Neural cell (in vitro differentiated cells): ENCODE measurements around the gene CSH2.
"Not testable (repeated sequence)": the region's sequence is repeated elsewhere in the genome, so short reads cannot be mapped to it uniquely, and the experiment has no call there.

ENCODE experiments used
- CTCF ChIP-seq: fragments of 450-650 bp; IDR thresholded peaks from 2 replicates; pipeline ENCODE4 v1.5.1; 2014; ENCODE audit warnings: antibody characterized with exemption, mild to moderate bottlenecking, moderate library complexity; ENCODE audit not compliant: poor library complexity, severe bottlenecking
- EZH2 ChIP-seq: fragments of 200-600, 300-800 bp; shearing (Covaris generic), sonication (generic); IDR thresholded peaks from 2 replicates; pipeline ENCODE4 v1.6.1; 2014; ENCODE audit warnings: antibody characterized with exemption, low read length, borderline replicate concordance, mild to moderate bottlenecking; ENCODE audit not compliant: insufficient read depth, poor library complexity, severe bottlenecking
- MXI1 ChIP-seq: fragments of 450-650 bp; conservative IDR thresholded peaks from 2 replicates; pipeline ENCODE4 v1.6.1; 2014; ENCODE audit warnings: antibody characterized with exemption, mild to moderate bottlenecking; ENCODE audit not compliant: poor library complexity, severe bottlenecking
- POLR2AphosphoS5 ChIP-seq: IDR thresholded peaks from 2 replicates; pipeline ENCODE4 v1.6.1; 2012
- RAD21 ChIP-seq: fragments of 450-650 bp; conservative IDR thresholded peaks from 2 replicates; pipeline ENCODE4 v1.6.1; 2014; ENCODE audit warnings: antibody characterized with exemption, mild to moderate bottlenecking, moderate library complexity

DNA sequence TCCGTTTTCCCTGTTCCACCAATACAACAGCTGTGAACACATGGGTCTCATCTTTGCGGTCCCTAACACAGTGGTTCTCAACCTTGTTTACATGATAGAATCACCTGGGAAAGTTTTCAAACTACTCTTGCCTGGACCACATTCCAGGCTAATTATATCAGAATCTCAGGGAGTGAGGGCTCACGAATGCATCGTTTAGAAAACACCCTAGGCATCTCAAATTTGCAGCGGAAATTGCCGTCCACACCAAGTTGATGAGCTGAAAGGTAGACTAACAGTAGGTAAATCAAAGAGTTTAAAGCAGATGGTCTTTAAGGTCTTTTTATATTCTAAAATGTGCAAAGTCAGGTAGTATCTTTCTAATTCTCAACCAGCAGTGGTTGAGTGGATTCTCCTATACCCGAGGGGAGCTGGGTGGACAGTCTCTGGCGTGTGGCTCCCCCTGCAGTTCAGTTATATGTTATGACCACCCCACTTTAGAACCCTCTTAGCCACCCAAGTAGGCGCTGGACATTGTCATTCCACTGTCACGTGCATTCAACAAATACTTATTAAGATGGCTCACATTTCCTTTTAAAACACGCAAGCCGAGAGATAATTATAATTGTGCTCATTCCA, 33.8 kb upstream of the CSH2 start:
- TF ChIP-seq CTCF, MXI1, POLR2AphosphoS5, EZH2, RAD21: not testable (repeated sequence)
